Measurements from ENCODE around the gene HCRT. TPM values are rescaled to one million over a fixed set of nuclear protein-coding genes. Genes with fewer than 3 reads are reported as not detected.
"Not testable (repeated sequence)": the region's sequence is repeated elsewhere in the genome, so short reads cannot be mapped to it uniquely, and the experiment has no call there.

The HCRT gene
- not detected in 2 replicates for total RNA-seq (2014; rRNA removed; shearing (Covaris generic); ENCODE audit: low replicate concordance)

- in situ Hi-C loops (cut with HindIII; ENCODE audit: low pct_unique_long_range_greater_than_20kb, low sequenced_read_pairs): no loop called here
- DNase-seq (ENCODE audit: low read depth): no peak
These were observed at the start of gene HCRT for GRCh38 chr17:42184713-42185620. HCRT (minus strand) TSS chr17:42185452; CDS start chr17:42185365, 87 bp downstream.

GRCh38 chr17:42233994-42234393, 48.7 kb upstream of the HCRT start:
- in situ Hi-C loops (cut with HindIII; ENCODE audit: low pct_unique_long_range_greater_than_20kb, low sequenced_read_pairs): no loop called here
- no peak for DNase-seq (ENCODE audit: low read depth)

GRCh38 chr17:42233156-42233555, 47.9 kb upstream of the HCRT start:
- no peak for DNase-seq (ENCODE audit: low read depth)
- in situ Hi-C loops (cut with HindIII; ENCODE audit: low pct_unique_long_range_greater_than_20kb, low sequenced_read_pairs): no loop called here

- DNase-seq (ENCODE audit: low read depth): no peak
- in situ Hi-C loops (cut with HindIII; ENCODE audit: low pct_unique_long_range_greater_than_20kb, low sequenced_read_pairs): no loop called here
These were observed 45.0 kb upstream of the HCRT start for GRCh38 chr17:42230225-42230624.

- no peak for DNase-seq (ENCODE audit: low read depth)
- in situ Hi-C loops (cut with HindIII; ENCODE audit: low pct_unique_long_range_greater_than_20kb, low sequenced_read_pairs): no loop called here
These were observed 42.8 kb upstream of the HCRT start for GRCh38 chr17:42227849-42228700.

GRCh38 chr17:42225646-42226045, 40.4 kb upstream of the HCRT start:
- in situ Hi-C loops (cut with HindIII; ENCODE audit: low pct_unique_long_range_greater_than_20kb, low sequenced_read_pairs): no loop called here

GRCh38 chr17:42224651-42225050, 39.4 kb upstream of the HCRT start:
- in situ Hi-C loops (cut with HindIII; ENCODE audit: low pct_unique_long_range_greater_than_20kb, low sequenced_read_pairs): no loop called here
- DNase-seq (ENCODE audit: low read depth): no peak

More at GRCh38 chr17:42225646-42226045, 40.4 kb upstream of the HCRT start:
- no peak for DNase-seq (ENCODE audit: low read depth)

- in situ Hi-C loops (cut with HindIII; ENCODE audit: low pct_unique_long_range_greater_than_20kb, low sequenced_read_pairs): no loop called here
- peak; percentile 18 for DNase-seq (ENCODE audit: low read depth)
These were observed 36.9 kb upstream of the HCRT start for GRCh38 chr17:42221886-42222745.

GRCh38 chr17:42219280-42219679, 34.0 kb upstream of the HCRT start:
- DNase-seq (ENCODE audit: low read depth); in situ Hi-C loops (cut with HindIII; ENCODE audit: low pct_unique_long_range_greater_than_20kb, low sequenced_read_pairs): not testable (repeated sequence)

GRCh38 chr17:42214156-42214555, 28.9 kb upstream of the HCRT start:
- in situ Hi-C loops (cut with HindIII; ENCODE audit: low pct_unique_long_range_greater_than_20kb, low sequenced_read_pairs): no loop called here
- no peak for DNase-seq (ENCODE audit: low read depth)

GRCh38 chr17:42212382-42212781, 27.1 kb upstream of the HCRT start:
- in situ Hi-C loops (cut with HindIII; ENCODE audit: low pct_unique_long_range_greater_than_20kb, low sequenced_read_pairs): no loop called here
- DNase-seq (ENCODE audit: low read depth): no peak

- in situ Hi-C loops (cut with HindIII; ENCODE audit: low pct_unique_long_range_greater_than_20kb, low sequenced_read_pairs); DNase-seq (ENCODE audit: low read depth): not testable (repeated sequence)
These were observed 26.7 kb upstream of the HCRT start for GRCh38 chr17:42211921-42212341.

- in situ Hi-C loops (cut with HindIII; ENCODE audit: low pct_unique_long_range_greater_than_20kb, low sequenced_read_pairs): no loop called here
- DNase-seq (ENCODE audit: low read depth): no peak
These were observed 24.8 kb upstream of the HCRT start for GRCh38 chr17:42210046-42210445.

GRCh38 chr17:42206153-42206612, 20.9 kb upstream of the HCRT start:
- in situ Hi-C loops (cut with HindIII; ENCODE audit: low pct_unique_long_range_greater_than_20kb, low sequenced_read_pairs): loop anchor here (10.0 kb wide), 1 partner anchor 69 kb away; the partner anchor contains the start of gene STAT5B

GRCh38 chr17:42203354-42203753, 18.1 kb upstream of the HCRT start:
- peak; percentile 33 for DNase-seq (ENCODE audit: low read depth)
- in situ Hi-C loops (cut with HindIII; ENCODE audit: low pct_unique_long_range_greater_than_20kb, low sequenced_read_pairs): loop anchor here (10.0 kb wide), 1 partner anchor 71 kb away; the partner anchor contains the start of gene STAT5B

More at GRCh38 chr17:42206153-42206612, 20.9 kb upstream of the HCRT start:
- DNase-seq (ENCODE audit: low read depth): not testable (repeated sequence)

- no peak for DNase-seq (ENCODE audit: low read depth)
- in situ Hi-C loops (cut with HindIII; ENCODE audit: low pct_unique_long_range_greater_than_20kb, low sequenced_read_pairs): loop anchor here (10.0 kb wide), 1 partner anchor 72 kb away; the partner anchor contains the start of gene STAT5B
These were observed 17.4 kb upstream of the HCRT start for GRCh38 chr17:42202696-42203095.

- in situ Hi-C loops (cut with HindIII; ENCODE audit: low pct_unique_long_range_greater_than_20kb, low sequenced_read_pairs): loop anchor here (10.0 kb wide), 1 partner anchor 73 kb away; the partner anchor contains the start of gene STAT5B
- no peak for DNase-seq (ENCODE audit: low read depth)
These were observed 16.9 kb upstream of the HCRT start for GRCh38 chr17:42202159-42202558.

GRCh38 chr17:42201458-42201772, 16.2 kb upstream of the HCRT start:
- in situ Hi-C loops (cut with HindIII; ENCODE audit: low pct_unique_long_range_greater_than_20kb, low sequenced_read_pairs): loop anchor here (10.0 kb wide), 1 partner anchor 73 kb away; the partner anchor contains the start of gene STAT5B
- DNase-seq (ENCODE audit: low read depth): no peak

Measured in Caki2 (cell line).